Panc1 (cell line): Measurements from ENCODE around the gene TOP2A. TPM values are rescaled to one million over a fixed set of nuclear protein-coding genes. Genes with fewer than 3 reads are reported as not detected.

Source experiments
- ATAC-seq: fragments of 200-7000 bp; cut with Tn5 transposase; 2 replicates; pipeline ENCODE4 v1.9.1; 2020; ENCODE audit warnings: mild to moderate bottlenecking, moderate library complexity
- BruUV-seq: library from RNA; stranded (reverse); fragments of 400-500 nt; replicated peaks from 2 replicates; lab custom pipeline; 2021; lab: Mats Ljungman, UMichigan
- CTCF ChIA-PET: fragments of 300-600 bp; sonication (Branson Sonifier 250); formaldehyde crosslinking; loops from one replicate; lab custom pipeline; 2022; ENCODE audit warnings: antibody characterized with exemption; lab: Charles Lee
- POLR2A ChIA-PET: fragments of 300-600 bp; sonication (Branson Sonifier 250); formaldehyde crosslinking; loops from one replicate; lab custom pipeline; 2022; ENCODE audit warnings: antibody characterized with exemption; lab: Charles Lee
- DNase-seq: peaks from one replicate; pipeline ENCODE4 v3.0.0-alpha.2; 2010; ENCODE audit warnings: low read depth, low spot score
- H3K27ac ChIP-seq: 2 replicates; pipeline ENCODE4 v1.5.1; 2011; ENCODE audit warnings: mild to moderate bottlenecking, low read length, inconsistent platforms
- H3K27me3 ChIP-seq: fragments of 200-500 bp; sonication (Bioruptor generic); 2 replicates; pipeline ENCODE4 v1.6.0; 2014; ENCODE audit warnings: low read length, inconsistent platforms; ENCODE audit not compliant: control insufficient read depth, insufficient read depth
- H3K36me3 ChIP-seq: fragments of 200-500 bp; sonication (Bioruptor generic); 2 replicates; pipeline ENCODE4 v1.5.1; 2014; ENCODE audit warnings: inconsistent platforms, mild to moderate bottlenecking, low read length, moderate library complexity; ENCODE audit not compliant: control insufficient read depth, insufficient read depth
- H3K4me1 ChIP-seq: 2 replicates; pipeline ENCODE4 v1.5.1; 2011; ENCODE audit warnings: inconsistent platforms, mild to moderate bottlenecking, low read length, moderate library complexity; ENCODE audit not compliant: control insufficient read depth, insufficient read depth
- H3K4me3 ChIP-seq, 2 experiments: 2 replicates each; pipeline ENCODE4 v1.5.1; 2011 to 2012; ENCODE audit warnings: low read depth in 2 of 2, low read length in 2 of 2, mild to moderate bottlenecking in 2 of 2, inconsistent platforms in 1 of 2, moderate library complexity in 1 of 2
- H3K9me3 ChIP-seq: fragments of 200-500 bp; sonication (Bioruptor generic); 2 replicates; pipeline ENCODE4 v1.5.1; 2014; ENCODE audit warnings: low read depth, mild to moderate bottlenecking, inconsistent platforms, low read length, moderate library complexity; ENCODE audit not compliant: control insufficient read depth, insufficient read depth
- CTCF ChIP-seq: fragments of 450-650 bp; IDR thresholded peaks from 2 replicates; pipeline ENCODE4 v1.5.1; 2017; ENCODE audit warnings: mild to moderate bottlenecking
- POLR2AphosphoS5 ChIP-seq: IDR thresholded peaks from 2 replicates; pipeline ENCODE4 v1.6.1; 2012; ENCODE audit warnings: mild to moderate bottlenecking, low read depth, low read length, moderate library complexity
- REST ChIP-seq, 2 experiments: IDR thresholded peaks; 2 replicates each; pipeline ENCODE4 v1.6.1; 2011 to 2012; ENCODE audit warnings: low read depth in 2 of 2, control low read depth in 1 of 2, low read length in 1 of 2, mild to moderate bottlenecking in 1 of 2, moderate library complexity in 1 of 2; ENCODE audit not compliant: insufficient read depth in 1 of 2
- SIN3A ChIP-seq: IDR thresholded peaks from 2 replicates; pipeline ENCODE4 v1.6.1; 2012; ENCODE audit warnings: low read depth, mild to moderate bottlenecking, low read length, moderate library complexity, borderline replicate concordance; ENCODE audit not compliant: insufficient read depth
- TCF7L2 ChIP-seq: IDR thresholded peaks from 2 replicates; pipeline ENCODE4 v1.6.1; 2011; ENCODE audit warnings: mild to moderate bottlenecking, low read depth, low read length, inconsistent platforms
- in situ Hi-C: cut with HindIII; loops from 2 replicates; pipeline ENCODE4 v1.10.0; 2016; ENCODE audit warnings: low sequenced_read_pairs, low pct_unique_long_range_greater_than_20kb
- intact Hi-C: fragments of 100-400 bp; cut with micrococcal nuclease; formaldehyde crosslinking; loops from one replicate; pipeline ENCODE4 v1.10.0; 2022; ENCODE audit not compliant: unreplicated experiment
- total RNA-seq: library from RNA; stranded (reverse); gene quantifications from one replicate; pipeline ENCODE4 v1.2.1, GENCODE V29; 2021; ENCODE audit not compliant: unreplicated experiment

Gene TOP2A
- total RNA-seq, 1 experiment from 2014 or later = 230 TPM

GRCh38 chr17:40452921-40453378, 35.3 kb upstream of the TOP2A start:
- ChIA-PET POLR2A (no interaction called here), CTCF (interaction anchor here (0.5 kb wide), 1 partner anchor 23 kb away, joined by 3 read pairs; no protein-coding TSS in a partner anchor)
- ATAC-seq = no peak
- no peak overlapping the region for H3K4me3 ChIP-seq
- DNase-seq = no peak
- intact Hi-C loops (no loop called here), in situ Hi-C loops (no loop called here)
- H3K9me3 ChIP-seq = no peaks in the 10 kb centered on the region
- no peak overlapping the region for H3K27ac ChIP-seq
- H3K4me1 ChIP-seq = no peaks in the 10 kb centered on the region; the same call in 1 of the 2 replicates
- no peaks in the 10 kb centered on the region for H3K36me3 ChIP-seq
- TF ChIP-seq TCF7L2 (no peak), POLR2AphosphoS5 (no peak), SIN3A (no peak), CTCF (no peak), REST (IDR thresholded peaks at IDR 0.05; ENCODE audit: insufficient read depth in 1 of 2, low read depth in 2 of 2, low read length in 1 of 2) (no peak)
- no peaks in the 10 kb centered on the region for H3K27me3 ChIP-seq
- BruUV-seq = no TSS peak

GRCh38 chr17:40452216-40452787, 34.6 kb upstream of the TOP2A start:
- intact Hi-C loops = no loop called here
- H3K36me3 ChIP-seq = no peaks in the 10 kb centered on the region
- no peak overlapping the region for H3K4me3 ChIP-seq
- no peaks in the 10 kb centered on the region for H3K4me1 ChIP-seq
- ATAC-seq (no peak), DNase-seq (no peak)
- no TSS peak for BruUV-seq
- in situ Hi-C loops = no loop called here
- ChIA-PET CTCF (interaction anchor here (0.5 kb wide), 1 partner anchor 24 kb away, joined by 3 read pairs; no protein-coding TSS in a partner anchor), POLR2A (no interaction called here)
- no peak for TF ChIP-seq CTCF
- no peak for TF ChIP-seq SIN3A
- TF ChIP-seq TCF7L2 = no peak
- TF ChIP-seq REST (IDR thresholded peaks at IDR 0.05; ENCODE audit: insufficient read depth in 1 of 2, low read depth in 2 of 2, low read length in 1 of 2) = no peak
- no peak for TF ChIP-seq POLR2AphosphoS5
- H3K27ac ChIP-seq = no peak overlapping the region
- no peaks in the 10 kb centered on the region for H3K9me3 ChIP-seq
- H3K27me3 ChIP-seq = no peaks in the 10 kb centered on the region
